Heart right ventricle (tissue), 16 donors: ENCODE data around the gene NT5M. TPM values are rescaled to one million over a fixed set of nuclear protein-coding genes. Genes with fewer than 3 reads are reported as not detected.
"Not testable (repeated sequence)": the region's sequence is repeated elsewhere in the genome, so short reads cannot be mapped to it uniquely, and the experiment has no call there.

Experiments
- ATAC-seq, 8 donors: fragments of 200-7000 bp; cut with Tn5 transposase; one replicate each; pipeline ENCODE4 v1.9.1; 2020; ENCODE audit warnings: mild to moderate bottlenecking in 8 of 8, moderate library complexity in 8 of 8, moderate number of reproducible peaks in 1 of 8
- DNase-seq, 2 donors: peaks; one replicate each; pipeline ENCODE4 v3.0.0-alpha.2; 2020
- H3K27ac ChIP-seq, 10 donors: fragments of 200-600 bp; sonication (generic) in 2 of 10; one replicate each; pipeline versions ENCODE4 v1.5.0 to v1.8.0; 2020 to 2022; ENCODE audit warnings: mild to moderate bottlenecking in 3 of 10
- H3K27me3 ChIP-seq, 7 donors: fragments of 200-600 bp; one replicate each; pipeline ENCODE4 v1.8.0; 2021 to 2022; ENCODE audit warnings: mild to moderate bottlenecking in 2 of 7
- H3K36me3 ChIP-seq, 9 donors: fragments of 200-600 bp; sonication (generic) in 1 of 9; one replicate each; pipeline versions ENCODE4 v1.5.0 to v1.8.0; 2020 to 2022; ENCODE audit warnings: mild to moderate bottlenecking in 2 of 9
- H3K4me1 ChIP-seq, 9 donors: fragments of 200-600 bp; sonication (generic) in 1 of 9; one replicate each; pipeline versions ENCODE4 v1.5.0 to v1.8.0; 2020 to 2022; ENCODE audit warnings: mild to moderate bottlenecking in 4 of 9
- H3K4me3 ChIP-seq, 10 donors: fragments of 200-600 bp; sonication (generic) in 2 of 10; one replicate each; pipeline versions ENCODE4 v1.5.0 to v1.8.0; 2020 to 2022; ENCODE audit warnings: mild to moderate bottlenecking in 7 of 10, moderate library complexity in 2 of 10
- H3K9me3 ChIP-seq, 11 donors: fragments of 200-600 bp in 10 of 11; sonication (generic) in 2 of 11; one replicate each; pipeline versions ENCODE4 v1.5.0 to v1.8.0; 2013 to 2022; ENCODE audit warnings: mild to moderate bottlenecking in 2 of 11, control low read depth in 1 of 11, moderate library complexity in 1 of 11
- WGBS, 2 donors: extraction: QIAGEN DNeasy Blood & Tissue Kit; methylation state at CpG; one replicate each; pipeline ENCODE4 v1.1.7; 2013; ENCODE audit warnings: inconsistent platforms in 1 of 2; 5-methylcytosine and 5-hydroxymethylcytosine counted together
- intact Hi-C, 10 donors: fragments of 100-400 bp; cut with DNase I; formaldehyde crosslinking; loops; one replicate each; pipeline versions ENCODE4 v1.11.1 to v1.14.2; 2022
- polyA plus RNA-seq, 2 donors: library from polyadenylated mRNA; stranded (reverse); fragments of 200-250 nt; gene quantifications; one replicate each; pipeline ENCODE4 v1.2.3, GENCODE V29; 2013
- total RNA-seq, 10 donors: library from RNA; stranded (reverse); fragmentation: NEBNext Ultra II Directional in 3 of 10; extraction: Animal tissue kit (Norgen Biotek cat#: 25700) in 3 of 10; gene quantifications; one replicate each; pipeline versions ENCODE4 v1.2.1 to v1.2.4, GENCODE V29; 2021 to 2023
- TF ChIP-seq, protein P1 (sequence below), 9 donors: fragments of 200-600 bp; sonication (generic) in 2 of 9; IDR thresholded peaks; one replicate each; pipeline versions ENCODE4 v1.5.0 to v1.8.0; 2021 to 2022; ENCODE audit warnings: antibody characterized with exemption in 9 of 9, mild to moderate bottlenecking in 5 of 9, moderate library complexity in 1 of 9
- donor health status: Arrhythmogenic right ventricular cardiomyopathy.
- donor health status: ischemic (EF 13 %, LVEDD 7.1; RV severe dilation, severe dysfunction).
- donor health status: healthy with polysubstance abuse.
- donor health status: DM: no; HTN: yes; CAD: no.
- donor health status: DM: no; HTN: no; CAD: no.
- donor health status: ischemic (EF 25% LVEDD 6.9; RV normal size, moderate dysfunction).
- donor health status: ischemic (EF 25% LVEDD 5.7; RV mildly dilated, moderate dysfunction).
- donor health status: healthy.
- donor health status: DM: yes; HTN: yes; CAD: no.
- donor health status: Ischemic cardiomyopathy.
- donor health status: ischemic (EF 35%, LVEDD 5.7; RV mildly dilated, moderate dysfunction).
- donor health status: nonischemic (EF 11% LVEDD 7.7; RV severe dilation, severe dysfunction).
- donor health status: DM: yes; HTN: yes; CAD: no.
- donor health status: PGD.
- donor health status: ischemic (EF 29% LVEDD 5.4; RV normal size, mild dysfunction).
- donor health status: nonischemic (EF 23%, LVEDD 6.1; RV moderate dilation, normal function).

The NT5M gene
- total and polyA plus RNA-seq, 12 donors: 4.9 to 15.8 (median 9.8) TPM

DNA sequence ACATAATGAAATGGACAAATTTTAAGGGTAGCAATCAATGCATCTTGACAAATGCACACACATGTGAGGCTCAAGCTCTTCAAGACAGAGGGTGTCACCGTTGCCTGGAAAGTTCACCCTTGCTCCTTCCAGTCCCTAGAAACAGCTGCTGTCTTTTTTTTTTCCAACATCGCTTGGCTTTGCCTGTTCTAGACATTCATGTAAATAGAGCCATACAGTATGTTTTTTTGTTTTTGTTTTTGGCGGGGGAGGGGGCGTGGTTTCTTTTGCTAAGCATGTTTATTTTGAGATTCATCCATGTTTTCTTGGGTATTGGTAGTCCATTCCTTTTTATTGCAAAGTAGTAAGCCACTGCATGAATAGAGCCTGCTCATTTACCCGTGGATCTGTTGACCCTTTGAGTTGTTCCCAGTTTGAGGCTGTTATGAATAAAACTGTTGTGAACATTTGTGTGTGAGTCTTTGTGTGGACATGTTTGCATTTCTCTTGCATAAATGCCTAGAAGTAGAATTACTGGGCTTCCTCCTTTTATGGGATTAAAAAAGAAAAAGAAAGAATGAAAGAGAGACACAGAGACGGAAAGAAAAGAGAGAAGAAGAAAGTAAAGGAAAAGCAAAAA is 78.4 kb downstream of the NT5M start:
- Histone ChIP-seq H3K36me3 (no peaks in the 10 kb centered on the region), H3K4me3 (no peak overlapping the region), H3K4me1 (peaks cover 0 to 17% (median 0%) of the 10 kb centered on the region in 9 donors), H3K27ac (no peak overlapping the region), H3K9me3 (no peaks in the 10 kb centered on the region), H3K27me3 (peaks cover 0 to 9% (median 0%) of the 10 kb centered on the region in 7 donors)
- intact Hi-C loops: no loop called here
- ATAC-seq (no peak), DNase-seq (no peak)
- TF ChIP-seq, protein P1, sequence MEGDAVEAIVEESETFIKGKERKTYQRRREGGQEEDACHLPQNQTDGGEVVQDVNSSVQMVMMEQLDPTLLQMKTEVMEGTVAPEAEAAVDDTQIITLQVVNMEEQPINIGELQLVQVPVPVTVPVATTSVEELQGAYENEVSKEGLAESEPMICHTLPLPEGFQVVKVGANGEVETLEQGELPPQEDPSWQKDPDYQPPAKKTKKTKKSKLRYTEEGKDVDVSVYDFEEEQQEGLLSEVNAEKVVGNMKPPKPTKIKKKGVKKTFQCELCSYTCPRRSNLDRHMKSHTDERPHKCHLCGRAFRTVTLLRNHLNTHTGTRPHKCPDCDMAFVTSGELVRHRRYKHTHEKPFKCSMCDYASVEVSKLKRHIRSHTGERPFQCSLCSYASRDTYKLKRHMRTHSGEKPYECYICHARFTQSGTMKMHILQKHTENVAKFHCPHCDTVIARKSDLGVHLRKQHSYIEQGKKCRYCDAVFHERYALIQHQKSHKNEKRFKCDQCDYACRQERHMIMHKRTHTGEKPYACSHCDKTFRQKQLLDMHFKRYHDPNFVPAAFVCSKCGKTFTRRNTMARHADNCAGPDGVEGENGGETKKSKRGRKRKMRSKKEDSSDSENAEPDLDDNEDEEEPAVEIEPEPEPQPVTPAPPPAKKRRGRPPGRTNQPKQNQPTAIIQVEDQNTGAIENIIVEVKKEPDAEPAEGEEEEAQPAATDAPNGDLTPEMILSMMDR (IDR thresholded peaks at IDR 0.05): no peak
- 53 to 58% methylated on average over 6 of the region's 6 CpGs for WGBS, 2 donors

DNA sequence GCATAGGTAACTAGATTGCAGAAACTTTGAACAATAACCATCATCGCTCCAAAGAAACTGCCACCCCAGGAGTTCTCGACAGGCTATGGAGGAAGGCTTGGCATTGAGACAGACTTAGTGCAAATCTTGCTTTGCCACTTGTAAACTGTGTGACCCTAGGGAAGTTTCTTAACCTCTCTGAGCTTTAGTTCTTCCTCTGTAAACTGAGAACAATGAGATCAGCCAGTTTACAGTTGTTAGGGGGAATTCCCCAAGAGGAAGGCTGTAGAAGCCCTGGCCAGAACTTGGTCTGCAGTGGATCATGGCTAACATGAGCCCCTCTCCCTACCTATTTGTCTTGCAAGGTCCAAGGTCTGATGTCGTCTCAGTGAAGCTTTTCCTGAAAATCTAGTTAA is 78.9 kb downstream of the NT5M start:
- intact Hi-C loops: no loop called here
- 74 to 81% methylated on average over 3 of the region's 3 CpGs for WGBS, 2 donors
- no peaks in the 10 kb centered on the region for H3K9me3 ChIP-seq
- no peak overlapping the region for H3K4me3 ChIP-seq
- no peak overlapping the region for H3K27ac ChIP-seq
- TF ChIP-seq, protein P1 (IDR thresholded peaks at IDR 0.05): no peak
- H3K27me3 ChIP-seq: peaks cover 0 to 9% (median 0%) of the 10 kb centered on the region in 7 donors
- no peak for ATAC-seq
- H3K36me3 ChIP-seq: no peaks in the 10 kb centered on the region
- DNase-seq: no peak
- H3K4me1 ChIP-seq: peaks cover 0 to 12% (median 0%) of the 10 kb centered on the region in 9 donors

DNA sequence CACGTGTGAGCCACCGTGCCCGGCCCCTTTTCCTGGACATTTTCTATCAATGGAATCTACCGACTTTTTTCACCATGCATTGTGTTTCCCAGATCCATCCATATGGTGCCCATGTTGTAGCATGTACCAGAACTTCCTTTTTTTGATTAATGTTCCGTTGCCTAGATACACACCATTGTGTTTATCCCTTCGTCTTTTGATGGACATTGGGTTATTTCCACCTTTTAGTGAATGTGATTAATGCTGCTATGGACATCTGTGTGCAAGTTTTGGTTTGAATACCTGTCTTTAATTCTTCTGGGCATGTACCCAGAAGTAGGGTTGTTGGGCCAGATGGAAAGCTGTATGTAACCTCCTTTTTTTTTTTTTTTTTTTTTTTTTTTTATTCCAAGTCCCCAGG is 79.8 kb downstream of the NT5M start:
- no peaks in the 10 kb centered on the region for H3K9me3 ChIP-seq
- H3K27ac ChIP-seq: no peak overlapping the region
- H3K4me3 ChIP-seq: no peak overlapping the region
- DNase-seq: no peak
- intact Hi-C loops: no loop called here
- no peaks in the 10 kb centered on the region for H3K36me3 ChIP-seq
- TF ChIP-seq, protein P1 (IDR thresholded peaks at IDR 0.05): no peak
- H3K27me3 ChIP-seq: peaks cover 0 to 9% (median 0%) of the 10 kb centered on the region in 7 donors
- no peak for ATAC-seq
- WGBS, 2 donors: 68% methylated on average over 6 of the region's 6 CpGs
- H3K4me1 ChIP-seq: peaks cover 0 to 17% (median 3%) of the 10 kb centered on the region in 9 donors

DNA sequence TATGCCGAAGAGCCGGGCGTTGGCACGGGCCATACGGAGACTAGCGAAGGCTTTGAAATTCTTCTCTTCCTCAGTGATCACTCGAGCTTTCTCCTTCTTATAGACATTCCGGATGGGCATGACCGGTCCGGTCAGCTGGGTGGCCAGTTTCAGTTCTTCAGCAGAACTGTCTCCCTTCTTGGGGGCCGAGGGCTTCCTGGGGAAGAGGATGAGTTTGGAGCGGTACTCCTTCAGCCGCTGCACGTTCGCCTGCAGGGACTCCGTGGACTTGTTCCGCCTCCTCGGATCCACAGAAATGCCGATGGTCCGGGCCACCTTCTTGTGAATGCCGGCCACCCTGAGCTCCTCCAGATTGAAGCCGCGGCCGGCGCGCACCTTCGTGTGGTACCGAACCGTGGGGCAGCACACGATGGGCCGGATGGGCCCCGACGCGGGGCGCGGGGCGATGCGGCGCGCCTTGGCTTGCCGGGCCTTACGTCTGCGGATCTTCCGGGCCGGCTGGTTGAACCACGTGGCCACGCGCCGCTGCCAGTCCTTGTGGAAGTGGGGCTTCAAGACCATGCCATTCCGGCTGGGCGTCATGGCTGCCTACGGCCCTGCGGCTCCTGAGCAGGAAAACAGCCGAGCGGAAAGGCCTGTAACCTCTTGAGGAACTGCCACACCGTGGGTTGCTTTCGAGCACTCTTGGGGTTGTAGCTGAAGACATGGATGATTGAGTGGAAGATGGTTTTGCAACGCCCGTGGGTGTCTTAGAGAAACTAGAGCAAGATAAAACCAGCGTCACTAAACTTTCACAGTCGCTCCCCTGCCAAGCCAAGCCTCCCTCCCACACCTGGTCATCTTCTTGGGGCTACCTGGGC is 80.5 kb downstream of the NT5M start:
- H3K27me3 ChIP-seq, ATAC-seq, H3K9me3 ChIP-seq, H3K27ac ChIP-seq, H3K36me3 ChIP-seq, intact Hi-C loops, H3K4me3 ChIP-seq, DNase-seq: not testable (repeated sequence)
- 92 to 94% methylated on average over 61 of the region's 61 CpGs for WGBS, 2 donors
- H3K4me1 ChIP-seq: peaks cover 0 to 24% (median 5%) of the 10 kb centered on the region in 9 donors

DNA sequence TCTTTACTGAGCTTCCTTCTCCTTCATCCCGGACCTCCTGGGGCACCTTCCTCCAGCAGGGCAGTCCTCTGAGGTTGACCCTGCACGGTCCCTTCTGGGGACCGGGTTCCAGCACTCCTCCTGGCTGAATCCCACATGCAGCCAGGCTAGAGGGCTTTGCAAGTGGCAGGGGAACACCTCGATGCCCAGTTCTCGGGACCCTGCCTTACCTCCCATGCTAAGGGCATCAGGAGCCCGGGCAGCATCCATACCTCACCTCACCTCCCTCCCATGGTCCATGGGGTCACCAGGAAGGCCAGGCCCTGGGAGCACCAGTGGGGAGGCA is 81.1 kb downstream of the NT5M start:
- H3K9me3 ChIP-seq: no peaks in the 10 kb centered on the region
- 92 to 94% methylated on average over 6 of the region's 6 CpGs for WGBS, 2 donors
- H3K4me1 ChIP-seq: peaks cover 0 to 25% (median 5%) of the 10 kb centered on the region in 9 donors
- TF ChIP-seq, protein P1 (IDR thresholded peaks at IDR 0.05): no peak
- no peaks in the 10 kb centered on the region for H3K36me3 ChIP-seq
- ATAC-seq (no peak), DNase-seq (no peak)
- intact Hi-C loops: no loop called here
- H3K27ac ChIP-seq: no peak overlapping the region
- no peak overlapping the region for H3K4me3 ChIP-seq
- H3K27me3 ChIP-seq: peaks cover 0 to 9% (median 0%) of the 10 kb centered on the region in 7 donors
